Hematopoietic multipotent progenitor cell treated with erythropoietin and hydrocortisone succinate and interleukin-3 and kit ligand, for 4 days (in vitro differentiated cells): Measurements from ENCODE around the gene RPS6KC1.
"Not testable (repeated sequence)": the region's sequence is repeated elsewhere in the genome, so short reads cannot be mapped to it uniquely, and the experiment has no call there.

Experiments used
- DNase-seq: peaks from one replicate; pipeline ENCODE4 v3.0.0-alpha.2; 2015

Gene RPS6KC1

DNA sequence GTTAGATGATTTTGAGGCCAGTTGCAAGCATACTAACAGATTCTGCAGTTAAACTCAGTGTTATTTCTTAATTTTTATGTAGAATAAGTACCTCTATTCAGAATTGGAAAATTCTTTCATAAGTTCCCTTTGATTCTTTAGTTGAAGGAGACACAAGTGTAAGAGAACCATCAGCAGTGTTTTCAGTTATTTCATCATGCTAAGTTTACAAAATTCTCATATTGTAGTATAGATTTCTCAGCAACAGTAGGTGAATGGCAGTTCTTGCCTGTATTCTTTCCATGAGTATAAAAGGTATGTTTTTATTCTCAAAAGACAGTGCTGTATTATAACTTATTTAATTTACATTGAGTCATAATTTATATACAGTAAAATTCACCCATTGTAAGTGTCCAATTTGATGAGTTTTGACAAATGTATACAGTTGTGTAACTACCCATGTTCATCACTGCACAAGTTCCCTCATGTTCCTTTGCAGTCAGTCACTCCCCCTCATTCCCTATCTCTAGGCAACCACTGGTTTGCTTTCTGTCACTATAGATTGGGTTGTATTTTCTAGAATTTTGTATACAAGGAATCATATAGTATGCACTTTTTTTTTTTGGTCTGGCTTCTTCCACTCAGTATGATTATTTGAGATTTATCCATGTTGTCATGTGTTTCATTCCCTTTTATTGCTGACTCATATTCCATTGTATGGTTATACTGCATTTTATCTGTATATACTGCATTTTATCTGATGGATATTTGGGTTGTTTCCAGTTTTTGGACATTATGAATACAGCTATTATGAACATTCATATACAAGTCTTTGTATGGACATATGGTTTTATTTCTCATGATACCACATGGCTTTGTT lies 3.9 kb downstream of the RPS6KC1 start:
- peak; percentile 69 for DNase-seq

- DNase-seq, result no peak
These were observed 4.7 kb downstream of the RPS6KC1 start for GRCh38 chr1:213055767-213056166.

GRCh38 chr1:213057264-213058059 lies 6.4 kb downstream of the RPS6KC1 start:
- peak; percentile 48 for DNase-seq

- no peak for DNase-seq
These were observed 9.8 kb downstream of the RPS6KC1 start for GRCh38 chr1:213060836-213061235.

DNA sequence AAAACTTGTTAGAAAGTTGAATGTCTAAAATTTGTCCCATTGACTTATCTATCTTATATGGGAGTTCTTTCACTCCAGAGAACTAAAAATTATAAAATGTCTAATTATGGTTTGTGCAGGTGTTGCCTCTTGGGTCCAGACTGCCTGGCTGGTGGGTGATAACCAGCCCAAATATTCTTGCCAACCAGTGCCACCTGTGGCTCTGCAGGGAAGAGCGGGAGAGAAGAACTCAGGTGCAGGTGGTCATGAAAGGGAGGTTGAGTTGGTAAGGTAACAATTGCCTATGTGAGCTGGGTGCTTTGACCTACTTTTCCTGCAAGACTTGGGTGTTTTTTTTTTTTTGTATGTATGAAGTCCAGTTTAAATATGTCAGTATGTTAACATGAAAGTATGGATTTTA lies 10.2 kb downstream of the RPS6KC1 start:
- no peak for DNase-seq

DNA sequence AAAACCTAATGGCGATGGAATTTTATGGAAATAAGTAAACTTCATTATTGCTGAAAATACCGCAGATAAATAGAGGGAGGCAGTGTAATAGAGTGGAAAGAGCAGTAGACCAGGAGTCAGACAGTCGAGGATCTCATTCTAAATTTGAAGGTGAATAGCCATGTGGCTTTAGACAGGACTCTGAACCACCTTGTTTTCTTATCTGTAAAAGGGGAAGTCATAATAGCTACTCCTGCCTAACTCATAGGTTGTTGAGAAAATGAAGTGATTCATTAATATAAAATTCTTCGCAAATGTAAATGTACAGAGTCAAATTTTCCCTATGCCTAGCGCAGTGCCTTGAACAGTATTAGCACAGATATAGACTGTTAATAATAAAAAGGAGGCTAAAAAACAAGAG lies 14.8 kb downstream of the RPS6KC1 start:
- DNase-seq, result no peak

- no peak for DNase-seq
These were observed 15.3 kb downstream of the RPS6KC1 start for GRCh38 chr1:213066363-213066762.

DNA sequence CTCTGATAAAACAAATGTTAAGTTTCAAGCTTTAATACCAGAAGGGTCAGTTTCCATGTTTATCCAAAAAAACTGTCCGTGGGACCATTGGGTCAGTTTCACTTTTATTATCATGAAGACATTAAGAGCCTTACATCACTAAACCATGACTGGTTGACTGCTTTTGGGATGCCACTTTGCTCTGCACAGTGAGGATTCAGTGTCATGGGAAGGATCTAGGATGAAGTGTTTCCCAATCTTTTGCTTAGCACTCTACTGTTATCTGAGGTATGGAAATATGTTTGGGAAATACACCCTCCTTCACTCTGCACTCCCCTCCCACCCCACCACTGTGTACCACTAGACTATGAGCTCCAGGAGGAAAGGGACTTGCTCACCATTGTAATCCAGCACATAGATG lies 16.3 kb downstream of the RPS6KC1 start:
- no peak for DNase-seq

DNA sequence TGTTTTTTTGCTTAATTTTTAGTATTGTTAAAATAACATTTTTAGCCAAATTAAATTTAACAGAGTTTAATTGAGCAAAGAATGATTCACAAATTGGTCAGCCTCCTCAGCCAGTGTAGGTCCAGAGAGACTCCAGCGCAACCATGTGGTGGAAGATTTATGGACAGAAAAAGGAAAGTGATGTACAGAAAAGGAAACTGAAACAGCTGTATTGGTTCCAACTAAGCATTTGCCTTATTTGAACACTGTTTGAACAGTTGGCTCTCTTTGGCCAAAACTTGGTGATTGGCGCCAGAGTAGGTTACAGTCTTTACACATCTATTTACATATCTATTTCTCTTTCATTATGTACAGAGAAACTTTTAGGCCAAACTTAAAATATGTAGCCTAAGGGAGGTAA lies 19.4 kb downstream of the RPS6KC1 start:
- peak; percentile 85 for DNase-seq

DNA sequence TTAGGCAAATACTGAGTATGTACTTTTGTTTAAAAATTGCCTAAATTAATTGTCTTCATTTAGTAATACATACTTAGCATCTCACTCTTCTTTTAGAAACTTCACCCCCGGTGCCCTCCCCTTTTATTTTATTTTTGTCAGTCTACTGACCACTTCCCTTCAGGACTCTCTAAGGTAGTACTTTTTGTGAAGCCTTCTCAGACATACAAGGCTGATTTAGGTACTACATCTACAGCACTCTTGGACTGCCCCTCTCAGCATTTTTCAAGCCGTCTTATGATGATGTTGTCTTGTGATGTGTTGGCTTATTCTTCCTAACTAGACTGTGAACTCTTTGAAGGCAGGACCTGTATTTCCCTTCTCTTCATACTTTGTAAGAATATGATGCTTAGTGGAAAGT lies 24.7 kb downstream of the RPS6KC1 start:
- peak; percentile 20 for DNase-seq

DNA sequence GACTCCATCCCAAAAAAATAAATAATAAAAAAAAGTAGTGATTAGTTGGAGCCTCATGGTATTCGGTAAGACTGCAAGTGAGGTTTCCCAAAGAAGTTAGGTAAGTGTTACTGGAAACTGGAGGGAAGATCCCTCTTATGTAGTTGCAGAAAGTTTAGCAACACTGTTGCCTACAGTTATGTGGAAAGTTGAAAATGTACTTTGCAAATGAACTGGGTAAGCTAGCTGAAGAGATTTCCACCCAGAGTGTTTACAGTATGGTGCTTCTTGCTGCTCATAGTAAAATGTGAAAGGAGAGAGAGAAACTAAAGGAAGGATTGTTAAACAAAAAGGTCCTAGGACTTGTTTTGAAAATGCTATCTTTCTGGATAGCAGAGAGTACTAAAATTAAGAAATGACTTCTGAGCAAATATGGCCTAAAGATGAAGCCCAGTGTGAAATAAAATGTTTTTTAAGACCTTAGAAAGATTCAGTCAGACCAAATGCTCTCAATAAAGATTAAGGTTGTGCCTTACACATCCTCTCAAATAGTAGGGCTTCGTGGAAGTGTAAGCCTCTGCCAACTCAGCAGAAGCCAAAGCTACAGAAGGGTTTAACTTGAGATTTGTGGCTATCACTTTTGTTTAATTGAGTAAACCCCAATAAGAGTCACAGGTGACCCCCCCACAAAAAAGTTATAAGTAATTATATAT lies 31.5 kb downstream of the RPS6KC1 start:
- no peak for DNase-seq

DNA sequence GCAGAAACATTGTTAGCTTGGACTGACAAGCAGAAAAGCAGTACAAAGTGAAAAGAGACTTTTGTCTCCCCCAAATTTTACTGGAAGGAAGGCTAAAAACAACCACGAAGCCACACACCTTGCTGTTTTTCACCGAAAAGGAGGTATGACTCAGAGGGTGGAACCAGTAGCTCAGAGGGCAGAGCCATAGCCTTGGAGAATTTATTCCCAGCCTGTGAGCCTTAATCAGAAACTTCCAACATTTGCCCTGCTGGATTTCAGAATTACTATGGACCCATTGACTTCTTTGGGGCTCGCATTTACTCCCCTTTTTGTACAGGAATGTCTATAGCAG lies 32.0 kb downstream of the RPS6KC1 start:
- DNase-seq, result no peak

DNA sequence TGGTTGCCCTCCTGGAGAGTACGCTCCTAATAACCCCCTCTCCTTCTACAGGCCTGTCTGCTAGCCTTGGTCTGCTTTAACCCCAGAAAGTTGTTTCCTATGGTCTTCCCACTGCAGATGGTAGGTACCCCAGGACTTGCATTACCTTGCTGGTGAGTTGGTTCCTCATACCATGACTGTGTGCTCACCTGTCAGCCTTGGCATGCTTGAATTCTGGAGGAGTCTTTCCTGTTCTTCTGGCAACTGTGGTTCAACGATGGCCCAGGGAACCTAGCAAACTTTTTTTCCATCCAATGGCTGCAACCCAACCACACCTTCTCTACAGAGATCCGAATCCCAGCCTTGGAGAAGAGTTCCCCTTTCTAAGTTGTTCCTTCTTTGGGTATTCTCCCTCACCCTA lies 36.9 kb downstream of the RPS6KC1 start:
- no peak for DNase-seq

- DNase-seq, result peak; percentile 29
These were observed 39.1 kb downstream of the RPS6KC1 start for GRCh38 chr1:213089924-213090677.

GRCh38 chr1:213094446-213094845 lies 43.4 kb downstream of the RPS6KC1 start:
- no peak for DNase-seq

DNA sequence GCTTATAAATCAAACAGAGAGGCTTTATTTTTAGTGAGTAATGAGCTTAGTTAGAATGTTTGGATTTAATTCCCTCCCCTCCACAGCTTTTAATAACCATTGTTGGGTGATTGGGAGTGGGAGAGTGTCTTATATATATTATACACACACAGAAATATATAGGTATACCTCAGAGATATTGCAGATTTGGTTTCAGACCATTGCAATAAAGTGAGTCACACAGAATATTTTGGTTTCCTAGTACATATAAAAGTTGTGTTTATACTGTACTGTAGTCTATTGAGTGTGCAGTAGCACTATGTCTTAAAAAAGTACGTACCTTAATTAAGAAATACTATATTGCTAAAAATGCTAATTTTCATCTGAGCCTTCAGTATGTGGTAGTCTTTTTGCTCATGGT lies 44.4 kb downstream of the RPS6KC1 start:
- no peak for DNase-seq

GRCh38 chr1:213099682-213100399 lies 48.8 kb downstream of the RPS6KC1 start:
- no peak for DNase-seq

DNA sequence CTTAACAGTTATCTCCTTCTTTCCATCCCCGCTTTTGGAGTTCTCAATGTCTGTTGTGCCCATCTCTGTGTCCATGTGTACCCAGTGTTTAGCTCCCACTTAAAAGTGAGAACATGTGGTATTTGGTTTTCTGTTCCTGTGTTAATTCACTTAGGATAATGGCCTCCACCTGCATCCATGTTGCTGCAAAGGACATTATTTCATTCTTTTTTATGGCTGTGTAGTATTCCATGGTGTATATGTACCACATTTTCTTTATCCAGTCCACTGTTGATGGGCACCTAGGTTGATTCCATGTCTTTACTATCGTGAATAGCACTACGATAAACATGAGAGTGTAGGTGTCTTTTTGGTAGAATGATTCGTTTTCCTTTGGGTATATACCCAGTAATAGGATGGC lies 49.5 kb downstream of the RPS6KC1 start:
- not testable (repeated sequence) for DNase-seq

DNA sequence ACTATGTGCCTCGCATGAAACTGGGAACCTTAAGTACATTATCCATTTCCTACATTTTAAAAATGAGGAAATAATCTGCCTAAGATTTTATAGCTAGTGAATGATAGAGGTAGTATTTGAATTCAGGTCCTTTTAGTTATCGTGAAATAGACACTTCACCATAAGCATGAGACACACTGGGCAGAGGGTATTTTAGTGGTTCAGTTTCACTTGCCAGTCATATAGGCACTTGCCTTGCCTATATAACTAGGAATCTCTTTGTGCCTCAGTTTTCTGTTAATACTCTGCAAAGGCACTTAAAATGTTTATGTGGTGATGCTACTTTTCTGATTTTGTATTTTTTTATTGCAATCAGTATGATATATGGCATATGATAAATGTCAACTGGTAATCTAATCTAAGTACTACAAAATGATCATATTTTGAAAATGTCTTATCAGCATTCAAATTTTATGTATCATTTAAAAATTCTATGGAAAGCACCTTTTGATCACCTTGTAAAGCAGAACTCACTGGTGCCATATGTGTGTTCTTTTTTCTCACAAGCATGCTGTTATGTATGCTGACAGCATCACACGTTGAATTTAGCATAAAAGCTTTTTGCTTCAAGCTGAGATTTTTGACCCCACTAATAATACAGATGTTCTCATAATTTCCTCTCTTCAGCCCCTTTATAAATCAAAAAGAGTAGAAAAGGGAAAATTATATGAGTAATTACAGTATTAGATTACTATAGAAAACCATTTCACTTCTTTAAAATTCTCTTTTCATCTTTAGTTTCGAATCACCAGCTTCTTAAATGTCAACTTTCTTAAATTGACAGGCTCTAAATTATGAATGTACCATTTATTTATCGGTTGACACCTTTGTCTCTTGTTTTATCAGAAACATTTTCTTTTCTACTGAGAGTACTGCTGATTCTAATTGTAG lies 52.6 kb downstream of the RPS6KC1 start:
- DNase-seq, result no peak

- DNase-seq, result no peak
These were observed 53.6 kb downstream of the RPS6KC1 start for GRCh38 chr1:213104604-213105003.

- DNase-seq, result no peak
These were observed 55.3 kb downstream of the RPS6KC1 start for GRCh38 chr1:213106298-213106697.
